HEK293 (cell line): ENCODE measurements around the gene RAB11FIP3.
A peak's percentile ranks its signal among the peaks of the same experiment; 100 is the strongest.

Experiments
- CTCF ChIA-PET: fragments of 350-600 bp; formaldehyde crosslinking; extraction: SDS; loops from one replicate; lab custom pipeline; 2021; ENCODE audit warnings: antibody characterized with exemption; lab: Yijun Ruan, JAX
- POLR2A ChIA-PET: fragments of 300-600 bp; formaldehyde crosslinking; extraction: SDS; loops from one replicate; lab custom pipeline; 2020; ENCODE audit warnings: antibody characterized with exemption, inconsistent platforms; lab: Yijun Ruan, JAX
- H3K27ac ChIP-seq: fragments of 200-500 bp; sonication (Bioruptor generic); 2 replicates; pipeline ENCODE4 v1.5.1; 2014; ENCODE audit warnings: low read depth, low read length, control low read depth, inconsistent platforms; ENCODE audit errors: extremely low read depth
- H3K36me3 ChIP-seq, 2 experiments: fragments of 200-500 bp in 1 of 2; sonication (Bioruptor generic) in 1 of 2; 1 replicate in 1 of 2; 2 replicates in 1 of 2; pipeline ENCODE4 v1.5.1; 2014 to 2017; ENCODE audit warnings: inconsistent platforms in 2 of 2, low read length in 2 of 2; ENCODE audit not compliant: control insufficient read depth in 2 of 2, insufficient read depth in 1 of 2
- H3K4me1 ChIP-seq: fragments of 200-500 bp; sonication (Bioruptor generic); 2 replicates; pipeline ENCODE4 v1.5.1; 2014; ENCODE audit warnings: mild to moderate bottlenecking, low read length, inconsistent platforms; ENCODE audit not compliant: control insufficient read depth, insufficient read depth
- H3K4me3 ChIP-seq: 2 replicates; pipeline ENCODE4 v1.5.1; 2011; ENCODE audit warnings: low read depth, mild to moderate bottlenecking, control low read depth, low read length, moderate library complexity
- H3K9me3 ChIP-seq: fragments of 200-500 bp; sonication (Bioruptor generic); 2 replicates; pipeline ENCODE4 v1.5.1; 2014; ENCODE audit warnings: low read depth, low read length, inconsistent platforms; ENCODE audit not compliant: control insufficient read depth, insufficient read depth
- BCL11A ChIP-seq: fragments of 450-650 bp; formaldehyde crosslinking; IDR thresholded peaks from 2 replicates; pipeline ENCODE4 v1.5.1; 2016; ENCODE audit warnings: low read depth, missing biosample characterization, missing genetic modification characterization
- BCL11B ChIP-seq: fragments of 450-650 bp; formaldehyde crosslinking; IDR thresholded peaks from 2 replicates; pipeline ENCODE4 v1.5.1; 2016; ENCODE audit warnings: low read depth, missing biosample characterization, missing genetic modification characterization
- HOXC10 ChIP-seq: sonication (generic); formaldehyde crosslinking; IDR thresholded peaks from 2 replicates; pipeline ENCODE4 v1.8.1; 2023; ENCODE audit warnings: mild to moderate bottlenecking, missing genetic modification reagents
- HOXD13 ChIP-seq: sonication (generic); formaldehyde crosslinking; IDR thresholded peaks from 2 replicates; pipeline ENCODE4 v1.8.0; 2022; ENCODE audit warnings: missing genetic modification reagents, borderline replicate concordance
- KLF10 ChIP-seq: fragments of 450-650 bp; IDR thresholded peaks from 2 replicates; pipeline ENCODE4 v1.5.1; 2018; ENCODE audit warnings: missing biosample characterization, mild to moderate bottlenecking, missing genetic modification characterization
- MZF1 ChIP-seq: fragments of 450-650 bp; formaldehyde crosslinking; IDR thresholded peaks from 2 replicates; pipeline ENCODE4 v1.5.1; 2017; ENCODE audit warnings: missing biosample characterization, missing genetic modification characterization, borderline replicate concordance
- SCRT2 ChIP-seq: fragments of 450-650 bp; formaldehyde crosslinking; IDR thresholded peaks from 2 replicates; pipeline ENCODE4 v1.5.1; 2016; ENCODE audit warnings: missing biosample characterization, missing genetic modification characterization
- SP3 ChIP-seq: fragments of 450-650 bp; formaldehyde crosslinking; IDR thresholded peaks from 2 replicates; pipeline ENCODE4 v1.5.1; 2016; ENCODE audit warnings: missing biosample characterization, missing genetic modification characterization
- ZBTB21 ChIP-seq: fragments of 450-650 bp; formaldehyde crosslinking; IDR thresholded peaks from 2 replicates; pipeline ENCODE4 v1.5.1; 2017; ENCODE audit warnings: missing biosample characterization, missing genetic modification characterization
- ZFHX2 ChIP-seq: fragments of 450-650 bp; formaldehyde crosslinking; conservative IDR thresholded peaks from 2 replicates; pipeline ENCODE4 v1.5.1; 2016; ENCODE audit warnings: missing biosample characterization, missing genetic modification characterization
- ZFP3 ChIP-seq: fragments of 450-650 bp; formaldehyde crosslinking; IDR thresholded peaks from 2 replicates; pipeline ENCODE4 v1.5.1; 2016; ENCODE audit warnings: low read depth, missing biosample characterization, missing genetic modification characterization
- ZNF157 ChIP-seq: fragments of 450-650 bp; formaldehyde crosslinking; IDR thresholded peaks from 2 replicates; pipeline ENCODE4 v1.5.1; 2016; ENCODE audit warnings: missing biosample characterization, missing genetic modification characterization
- ZNF16 ChIP-seq: fragments of 450-650 bp; formaldehyde crosslinking; IDR thresholded peaks from 2 replicates; pipeline ENCODE4 v1.5.1; 2016; ENCODE audit warnings: low read depth, missing biosample characterization, missing genetic modification characterization
- ZNF221 ChIP-seq: fragments of 450-650 bp; formaldehyde crosslinking; IDR thresholded peaks from 2 replicates; pipeline ENCODE4 v1.5.1; 2017; ENCODE audit warnings: missing biosample characterization, missing genetic modification characterization, borderline replicate concordance
- ZNF23 ChIP-seq: fragments of 450-650 bp; formaldehyde crosslinking; IDR thresholded peaks from 2 replicates; pipeline ENCODE4 v1.5.1; 2016; ENCODE audit warnings: missing biosample characterization, missing genetic modification characterization, borderline replicate concordance
- ZNF280D ChIP-seq: fragments of 450-650 bp; formaldehyde crosslinking; IDR thresholded peaks from 2 replicates; pipeline ENCODE4 v1.5.1; 2016; ENCODE audit warnings: missing biosample characterization, missing genetic modification characterization
- ZNF350 ChIP-seq: fragments of 450-650 bp; formaldehyde crosslinking; IDR thresholded peaks from 2 replicates; pipeline ENCODE4 v1.5.0; 2017; ENCODE audit warnings: missing biosample characterization, mild to moderate bottlenecking, missing genetic modification characterization
- ZNF510 ChIP-seq: fragments of 450-650 bp; formaldehyde crosslinking; IDR thresholded peaks from 2 replicates; pipeline ENCODE4 v1.5.1; 2018; ENCODE audit warnings: mild to moderate bottlenecking, missing genetic modification characterization, missing biosample characterization; ENCODE audit not compliant: insufficient replicate concordance
- ZNF585B ChIP-seq: fragments of 450-650 bp; formaldehyde crosslinking; IDR thresholded peaks from 2 replicates; pipeline ENCODE4 v1.5.1; 2016; ENCODE audit warnings: missing biosample characterization, missing genetic modification characterization
- ZNF792 ChIP-seq: fragments of 450-650 bp; formaldehyde crosslinking; IDR thresholded peaks from 2 replicates; pipeline ENCODE4 v1.5.1; 2016; ENCODE audit warnings: missing biosample characterization, missing genetic modification characterization
- TF ChIP-seq, protein P1 (sequence below): sonication (generic); formaldehyde crosslinking; IDR thresholded peaks from 2 replicates; pipeline ENCODE4 v1.8.1; 2022; ENCODE audit warnings: mild to moderate bottlenecking, moderate library complexity, missing genetic modification reagents
- TF ChIP-seq, protein P2 (sequence below): fragments of 450-650 bp; formaldehyde crosslinking; IDR thresholded peaks from 2 replicates; pipeline ENCODE4 v1.5.1; 2016; ENCODE audit warnings: missing biosample characterization, missing genetic modification characterization, low read depth
- TF ChIP-seq, protein P3 (sequence below): fragments of 450-650 bp; formaldehyde crosslinking; IDR thresholded peaks from 2 replicates; pipeline ENCODE4 v1.5.1; 2016; ENCODE audit warnings: missing biosample characterization, missing genetic modification characterization
- TF ChIP-seq, protein P4 (sequence below): fragments of 450-650 bp; formaldehyde crosslinking; optimal IDR thresholded peaks from 2 replicates; pipeline ENCODE3; 2016; ENCODE audit warnings: missing biosample characterization, mild to moderate bottlenecking, missing genetic modification characterization

The RAB11FIP3 gene

GRCh38 chr16:561413-561794, 136.0 kb downstream of the RAB11FIP3 start:
- H3K4me3 ChIP-seq: no peak overlapping the region
- TF ChIP-seq BCL11B (tag by site-specific recombination) (peak; percentile 32; the same call in 1 of the 2 replicates), ZNF280D (tag by site-specific recombination) (no peak)
- TF ChIP-seq, all 188 proteins: peak for 1
- no peaks in the 10 kb centered on the region for H3K36me3 ChIP-seq
- no peaks in the 10 kb centered on the region for H3K9me3 ChIP-seq
- no peak overlapping the region for H3K27ac ChIP-seq
- ChIA-PET POLR2A (no interaction called here), CTCF (no interaction called here)
- peaks cover 2% of the 10 kb centered on the region; the same call in 1 of the 2 replicates for H3K4me1 ChIP-seq

DNA sequence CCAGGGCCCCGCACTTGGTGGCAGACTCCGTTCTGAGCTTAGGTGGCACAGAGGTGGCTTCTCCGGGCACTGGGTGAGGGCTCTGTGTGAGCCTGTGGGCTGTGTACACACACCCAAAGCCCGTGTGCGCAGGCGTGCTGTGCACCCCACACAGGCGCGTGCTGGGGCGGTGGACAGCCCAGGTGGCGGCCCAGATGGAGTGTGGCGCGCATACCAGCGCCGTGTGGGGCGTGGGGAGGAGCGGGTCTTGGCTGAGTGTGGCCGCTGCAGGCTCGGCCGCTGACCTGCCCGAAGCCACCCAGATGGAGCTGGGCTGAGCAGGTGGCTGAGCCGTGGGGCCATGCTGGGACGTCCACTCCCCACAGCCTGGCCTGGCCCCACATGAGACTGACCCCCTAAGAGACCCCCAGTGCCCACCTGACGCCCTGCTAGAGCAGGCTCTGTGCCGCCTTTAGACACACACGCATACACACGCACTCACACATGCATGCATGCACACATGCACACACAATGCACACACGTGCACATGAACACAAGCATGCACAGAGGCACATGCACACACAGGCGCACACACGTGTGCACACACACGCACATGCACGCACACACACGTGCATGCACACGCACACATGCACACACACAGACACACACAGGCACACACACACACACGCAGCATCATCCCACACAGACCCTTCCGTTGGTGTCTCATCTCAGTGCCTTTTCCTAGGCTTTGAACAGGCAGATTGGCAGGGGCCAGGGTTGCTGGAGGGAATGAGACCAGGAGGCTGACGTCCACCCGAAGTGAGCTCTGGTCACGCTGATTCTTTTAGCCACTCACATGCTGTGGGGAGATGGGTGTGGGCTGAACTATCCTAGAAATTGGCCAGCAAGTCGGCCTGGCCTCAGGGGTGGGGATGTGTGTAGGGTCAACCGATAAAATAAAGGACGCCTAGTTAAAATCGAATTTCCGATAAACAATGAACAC, 136.8 kb downstream of the RAB11FIP3 start:
- H3K27ac ChIP-seq: no peak overlapping the region
- H3K36me3 ChIP-seq: no peaks in the 10 kb centered on the region
- CTCF ChIA-PET: interaction anchor here (1.1 kb wide), 1 partner anchor 142 kb away, joined by 4 read pairs; no protein-coding TSS in a partner anchor
- POLR2A ChIA-PET: interaction anchor here (0.6 kb wide), 1 partner anchor 22 kb away, joined by 3 read pairs; no protein-coding TSS in a partner anchor
- H3K4me1 ChIP-seq: peaks cover 5% of the 10 kb centered on the region
- no peak overlapping the region for H3K4me3 ChIP-seq
- no peaks in the 10 kb centered on the region for H3K9me3 ChIP-seq
- TF ChIP-seq KLF10 (tag by site-specific recombination): no peak
- no peak for TF ChIP-seq ZFP3 (tag by site-specific recombination)
- no peak for TF ChIP-seq SP3 (tag by site-specific recombination)
- TF ChIP-seq ZNF350 (tag by site-specific recombination): no peak
- no peak for TF ChIP-seq ZNF23 (tag by site-specific recombination)
- 0 out of 2 replicates have a peak, but pooled peaks have one; percentile 51 for TF ChIP-seq BCL11B (tag by site-specific recombination)
- TF ChIP-seq MZF1 (tag by site-specific recombination): no peak
- TF ChIP-seq, protein P1, sequence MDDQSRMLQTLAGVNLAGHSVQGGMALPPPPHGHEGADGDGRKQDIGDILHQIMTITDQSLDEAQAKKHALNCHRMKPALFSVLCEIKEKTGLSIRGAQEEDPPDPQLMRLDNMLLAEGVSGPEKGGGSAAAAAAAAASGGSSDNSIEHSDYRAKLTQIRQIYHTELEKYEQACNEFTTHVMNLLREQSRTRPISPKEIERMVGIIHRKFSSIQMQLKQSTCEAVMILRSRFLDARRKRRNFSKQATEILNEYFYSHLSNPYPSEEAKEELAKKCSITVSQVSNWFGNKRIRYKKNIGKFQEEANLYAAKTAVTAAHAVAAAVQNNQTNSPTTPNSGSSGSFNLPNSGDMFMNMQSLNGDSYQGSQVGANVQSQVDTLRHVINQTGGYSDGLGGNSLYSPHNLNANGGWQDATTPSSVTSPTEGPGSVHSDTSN (CRISPR knock-in tag): no peak
- TF ChIP-seq ZNF510: no peak
- TF ChIP-seq SCRT2: peak; percentile 29; the same call in 1 of the 2 replicates
- TF ChIP-seq, protein P2, sequence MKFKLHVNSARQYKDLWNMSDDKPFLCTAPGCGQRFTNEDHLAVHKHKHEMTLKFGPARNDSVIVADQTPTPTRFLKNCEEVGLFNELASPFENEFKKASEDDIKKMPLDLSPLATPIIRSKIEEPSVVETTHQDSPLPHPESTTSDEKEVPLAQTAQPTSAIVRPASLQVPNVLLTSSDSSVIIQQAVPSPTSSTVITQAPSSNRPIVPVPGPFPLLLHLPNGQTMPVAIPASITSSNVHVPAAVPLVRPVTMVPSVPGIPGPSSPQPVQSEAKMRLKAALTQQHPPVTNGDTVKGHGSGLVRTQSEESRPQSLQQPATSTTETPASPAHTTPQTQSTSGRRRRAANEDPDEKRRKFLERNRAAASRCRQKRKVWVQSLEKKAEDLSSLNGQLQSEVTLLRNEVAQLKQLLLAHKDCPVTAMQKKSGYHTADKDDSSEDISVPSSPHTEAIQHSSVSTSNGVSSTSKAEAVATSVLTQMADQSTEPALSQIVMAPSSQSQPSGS (tag by site-specific recombination): no peak
- TF ChIP-seq ZNF157 (tag by site-specific recombination): no peak
- TF ChIP-seq HOXD13 (CRISPR knock-in tag): no peak
- TF ChIP-seq ZNF221: no peak
- TF ChIP-seq ZNF792 (tag by site-specific recombination): no peak
- TF ChIP-seq ZBTB21 (tag by site-specific recombination): no peak
- TF ChIP-seq BCL11A: no peak
- TF ChIP-seq HOXC10 (CRISPR knock-in tag): no peak
- TF ChIP-seq ZNF16 (tag by site-specific recombination): no peak
- peak; percentile 66; the same call in 1 of the 2 replicates for TF ChIP-seq ZFHX2
- TF ChIP-seq, protein P3, sequence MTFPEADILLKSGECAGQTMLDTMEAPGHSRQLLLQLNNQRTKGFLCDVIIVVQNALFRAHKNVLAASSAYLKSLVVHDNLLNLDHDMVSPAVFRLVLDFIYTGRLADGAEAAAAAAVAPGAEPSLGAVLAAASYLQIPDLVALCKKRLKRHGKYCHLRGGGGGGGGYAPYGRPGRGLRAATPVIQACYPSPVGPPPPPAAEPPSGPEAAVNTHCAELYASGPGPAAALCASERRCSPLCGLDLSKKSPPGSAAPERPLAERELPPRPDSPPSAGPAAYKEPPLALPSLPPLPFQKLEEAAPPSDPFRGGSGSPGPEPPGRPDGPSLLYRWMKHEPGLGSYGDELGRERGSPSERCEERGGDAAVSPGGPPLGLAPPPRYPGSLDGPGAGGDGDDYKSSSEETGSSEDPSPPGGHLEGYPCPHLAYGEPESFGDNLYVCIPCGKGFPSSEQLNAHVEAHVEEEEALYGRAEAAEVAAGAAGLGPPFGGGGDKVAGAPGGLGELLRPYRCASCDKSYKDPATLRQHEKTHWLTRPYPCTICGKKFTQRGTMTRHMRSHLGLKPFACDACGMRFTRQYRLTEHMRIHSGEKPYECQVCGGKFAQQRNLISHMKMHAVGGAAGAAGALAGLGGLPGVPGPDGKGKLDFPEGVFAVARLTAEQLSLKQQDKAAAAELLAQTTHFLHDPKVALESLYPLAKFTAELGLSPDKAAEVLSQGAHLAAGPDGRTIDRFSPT (tag by site-specific recombination): no peak
- TF ChIP-seq ZNF585B (tag by site-specific recombination): no peak
- TF ChIP-seq, protein P4, sequence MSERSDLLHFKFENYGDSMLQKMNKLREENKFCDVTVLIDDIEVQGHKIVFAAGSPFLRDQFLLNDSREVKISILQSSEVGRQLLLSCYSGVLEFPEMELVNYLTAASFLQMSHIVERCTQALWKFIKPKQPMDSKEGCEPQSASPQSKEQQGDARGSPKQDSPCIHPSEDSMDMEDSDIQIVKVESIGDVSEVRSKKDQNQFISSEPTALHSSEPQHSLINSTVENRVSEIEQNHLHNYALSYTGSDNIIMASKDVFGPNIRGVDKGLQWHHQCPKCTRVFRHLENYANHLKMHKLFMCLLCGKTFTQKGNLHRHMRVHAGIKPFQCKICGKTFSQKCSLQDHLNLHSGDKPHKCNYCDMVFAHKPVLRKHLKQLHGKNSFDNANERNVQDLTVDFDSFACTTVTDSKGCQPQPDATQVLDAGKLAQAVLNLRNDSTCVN (tag by site-specific recombination): peak; percentile 41
